B cell (primary cell): ENCODE results near the gene GIGYF1.

ENCODE experiments used
- CTCF ChIP-seq: fragments of 200-600 bp; IDR thresholded peaks from one replicate; pipeline ENCODE4 v1.8.0; 2022; ENCODE audit warnings: antibody characterized with exemption, mild to moderate bottlenecking
- EZH2 ChIP-seq: IDR thresholded peaks from 2 replicates; pipeline ENCODE4 v1.6.1; 2012; ENCODE audit warnings: borderline replicate concordance, low read depth, mild to moderate bottlenecking, moderate library complexity, low read length; ENCODE audit not compliant: insufficient read depth, poor library complexity, severe bottlenecking

GRCh38 chr7:100673302-100673941 lies 20.6 kb downstream of the GIGYF1 start, which contains the start of gene GNB2:
- TF ChIP-seq CTCF (no peak), EZH2 (no peak)
